HG03280 (cell line): Measurements from ENCODE around the gene MYO1F.
"Not testable (repeated sequence)": the region's sequence is repeated elsewhere in the genome, so short reads cannot be mapped to it uniquely, and the experiment has no call there.

Experiments used
- ATAC-seq: cut with Tn5 transposase; IDR thresholded peaks from one replicate; pipeline ENCODE4 v1.9.1; 2021; ENCODE audit warnings: mild to moderate bottlenecking, moderate library complexity; ENCODE audit not compliant: unreplicated experiment

Gene MYO1F

GRCh38 chr19:8519388-8519787 is 57.9 kb downstream of the MYO1F start:
- no peak for ATAC-seq

GRCh38 chr19:8518536-8518935 is 58.7 kb downstream of the MYO1F start:
- no peak for ATAC-seq

- no peak for ATAC-seq
Observed at GRCh38 chr19:8517551-8518442, 59.4 kb downstream of the MYO1F start.

- ATAC-seq = no peak
Observed at GRCh38 chr19:8515317-8515716, 61.9 kb downstream of the MYO1F start.

GRCh38 chr19:8514505-8515009 is 62.7 kb downstream of the MYO1F start:
- not testable (repeated sequence) for ATAC-seq

- peak; percentile 84 for ATAC-seq
Observed at GRCh38 chr19:8513687-8514504, 63.3 kb downstream of the MYO1F start, which contains the start of gene ZNF414. Gene ZNF414, minus strand, starts transcription at chr19:8514167. Its CDS starts 121 bp downstream, at chr19:8514046.

- no peak for ATAC-seq
Observed at GRCh38 chr19:8513036-8513686, 64.1 kb downstream of the MYO1F start.

GRCh38 chr19:8512115-8512967 is 64.9 kb downstream of the MYO1F start:
- ATAC-seq = no peak

GRCh38 chr19:8511573-8512101 is 65.6 kb downstream of the MYO1F start:
- no peak for ATAC-seq

GRCh38 chr19:8510589-8511115 is 66.6 kb downstream of the MYO1F start:
- no peak for ATAC-seq

- ATAC-seq = no peak
Observed at GRCh38 chr19:8506402-8506957, 70.8 kb downstream of the MYO1F start.

- ATAC-seq = peak; percentile 50
Observed at GRCh38 chr19:8505680-8506401, 71.4 kb downstream of the MYO1F start.

GRCh38 chr19:8504919-8505318 is 72.3 kb downstream of the MYO1F start:
- ATAC-seq = no peak

- no peak for ATAC-seq
Observed at GRCh38 chr19:8504171-8504570, 73.1 kb downstream of the MYO1F start.

GRCh38 chr19:8503510-8503909 is 73.7 kb downstream of the MYO1F start:
- no peak for ATAC-seq

GRCh38 chr19:8501981-8502380 is 75.3 kb downstream of the MYO1F start:
- ATAC-seq = no peak

- ATAC-seq = no peak
Observed at GRCh38 chr19:8501516-8501915, 75.7 kb downstream of the MYO1F start.

GRCh38 chr19:8500158-8500557 is 77.1 kb downstream of the MYO1F start:
- no peak for ATAC-seq
